ENCODE measurements around the gene AADAT. TPM values are rescaled to one million over a fixed set of nuclear protein-coding genes. Genes with fewer than 3 reads are reported as not detected.

Gene AADAT
- total RNA-seq, 4 donors from 2014 or later: 0.33 to 1.4 (median 0.82) TPM

- no peaks in the 10 kb centered on the region for H3K9me3 ChIP-seq
- peaks cover 8 to 18% of the 10 kb centered on the region in 2 donors for H3K4me1 ChIP-seq
- peak within 1 kb of the TSS; percentile 90 to 93 (median 92) for H3K27ac ChIP-seq
- peak; percentile 70 to 81 for ATAC-seq
- peak; percentile 76 to 84 for DNase-seq
- TF ChIP-seq POLR2A (IDR thresholded peaks at IDR 0.05): peak; percentile 81 to 86
- TF ChIP-seq, protein P1, sequence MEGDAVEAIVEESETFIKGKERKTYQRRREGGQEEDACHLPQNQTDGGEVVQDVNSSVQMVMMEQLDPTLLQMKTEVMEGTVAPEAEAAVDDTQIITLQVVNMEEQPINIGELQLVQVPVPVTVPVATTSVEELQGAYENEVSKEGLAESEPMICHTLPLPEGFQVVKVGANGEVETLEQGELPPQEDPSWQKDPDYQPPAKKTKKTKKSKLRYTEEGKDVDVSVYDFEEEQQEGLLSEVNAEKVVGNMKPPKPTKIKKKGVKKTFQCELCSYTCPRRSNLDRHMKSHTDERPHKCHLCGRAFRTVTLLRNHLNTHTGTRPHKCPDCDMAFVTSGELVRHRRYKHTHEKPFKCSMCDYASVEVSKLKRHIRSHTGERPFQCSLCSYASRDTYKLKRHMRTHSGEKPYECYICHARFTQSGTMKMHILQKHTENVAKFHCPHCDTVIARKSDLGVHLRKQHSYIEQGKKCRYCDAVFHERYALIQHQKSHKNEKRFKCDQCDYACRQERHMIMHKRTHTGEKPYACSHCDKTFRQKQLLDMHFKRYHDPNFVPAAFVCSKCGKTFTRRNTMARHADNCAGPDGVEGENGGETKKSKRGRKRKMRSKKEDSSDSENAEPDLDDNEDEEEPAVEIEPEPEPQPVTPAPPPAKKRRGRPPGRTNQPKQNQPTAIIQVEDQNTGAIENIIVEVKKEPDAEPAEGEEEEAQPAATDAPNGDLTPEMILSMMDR (IDR thresholded peaks at IDR 0.05 in 4 of 5, conservative IDR thresholded peaks at IDR 0.05 in 1 of 5): peak in 3 of 5 experiments; percentile 16 to 44 (median 39)
- no peaks in the 10 kb centered on the region for H3K36me3 ChIP-seq
- intact Hi-C loops (cut with DNase I; ENCODE audit: low total_unique reads): loop anchor here (2.0 to 5.0 kb wide), 5 partner anchors 61 to 1019 kb away; partner anchors contain the start of genes AADAT and NEK1
- no peaks in the 10 kb centered on the region for H3K27me3 ChIP-seq
- in situ Hi-C loops (cut with MboI; ENCODE audit: low sequenced_read_pairs in 4 of 4): loop anchor here in 3 of 4 donors (25.0 kb wide), 1 partner anchor 414 kb away; the partner anchor contains the start of genes CLCN3 (in 3 of the 3) and NEK1 (in 3 of the 3)
- peak within 1 kb of the TSS; percentile 74 to 91 (median 88) for H3K4me3 ChIP-seq
Observed at GRCh38 chr4:170026253-170027021, 63.3 kb downstream of the AADAT start, which contains the start of gene MFAP3L. MFAP3L (minus strand) TSS chr4:170026395; CDS start chr4:170005877, 20,518 bp downstream.

DNA sequence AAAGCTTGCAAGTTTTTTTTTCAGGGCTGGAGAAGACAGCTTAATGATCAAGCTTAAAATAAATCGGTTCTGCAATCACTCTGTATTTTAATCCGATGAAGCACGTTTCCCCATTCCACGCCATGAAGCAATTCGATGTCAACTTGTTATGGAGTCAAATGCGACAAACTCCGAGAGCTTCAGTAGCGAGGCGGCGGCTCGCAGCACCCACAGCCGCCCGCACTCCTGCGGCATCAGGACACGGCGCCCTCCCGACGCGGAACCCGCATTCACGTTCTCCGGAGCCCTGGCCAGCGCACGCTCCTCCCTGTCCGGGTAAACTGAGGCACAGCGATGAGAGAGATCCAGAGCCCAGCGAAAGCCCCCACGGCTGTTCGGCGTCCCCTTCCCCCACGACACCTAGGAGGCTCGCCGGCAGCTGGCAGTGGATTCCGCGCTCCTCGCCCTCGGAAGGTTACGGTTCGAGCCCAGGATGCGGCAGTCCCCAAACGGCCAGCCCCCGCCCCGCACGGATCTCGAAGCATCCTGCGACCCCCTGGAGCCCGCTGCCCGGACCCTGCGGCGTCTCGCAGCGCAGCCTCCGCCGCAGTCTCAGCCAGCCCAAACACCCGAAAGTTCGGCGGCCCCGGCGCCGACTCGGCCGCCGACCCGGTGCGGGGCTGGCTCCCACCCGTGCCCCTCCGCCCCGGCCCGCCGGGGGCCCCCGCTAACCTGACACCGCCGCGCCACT is 64.1 kb downstream of the AADAT start:
- intact Hi-C loops (cut with DNase I; ENCODE audit: low total_unique reads): loop anchor here (2.0 to 5.0 kb wide), 5 partner anchors 62 to 1018 kb away; partner anchors contain the start of genes AADAT and NEK1
- Histone ChIP-seq H3K27ac (peak overlapping the region; percentile 67 to 93 (median 91)), H3K4me3 (peak overlapping the region; percentile 64 to 91 (median 72)), H3K4me1 (peaks cover 8 to 18% of the 10 kb centered on the region in 2 donors), H3K27me3 (no peaks in the 10 kb centered on the region), H3K36me3 (no peaks in the 10 kb centered on the region), H3K9me3 (no peaks in the 10 kb centered on the region)
- ATAC-seq (peak; percentile 10 to 20), DNase-seq (peak; percentile 16 to 28)
- TF ChIP-seq, protein P1 (IDR thresholded peaks at IDR 0.05 in 4 of 5, conservative IDR thresholded peaks at IDR 0.05 in 1 of 5): no peak
- no peak for TF ChIP-seq POLR2A (IDR thresholded peaks at IDR 0.05)
- in situ Hi-C loops (cut with MboI; ENCODE audit: low sequenced_read_pairs in 4 of 4): loop anchor here in 3 of 4 donors (25.0 kb wide), 1 partner anchor 413 kb away; the partner anchor contains the start of genes CLCN3 (in 3 of the 3) and NEK1 (in 3 of the 3)

GRCh38 chr4:170022211-170022610 is 67.5 kb downstream of the AADAT start:
- H3K9me3 ChIP-seq: no peaks in the 10 kb centered on the region
- in situ Hi-C loops (cut with MboI; ENCODE audit: low sequenced_read_pairs in 4 of 4): no loop called here
- no peak for ATAC-seq
- H3K27me3 ChIP-seq: no peaks in the 10 kb centered on the region
- DNase-seq: no peak
- intact Hi-C loops (cut with DNase I; ENCODE audit: low total_unique reads): no loop called here
- no peak overlapping the region for H3K4me3 ChIP-seq
- no peak for TF ChIP-seq POLR2A (IDR thresholded peaks at IDR 0.05)
- TF ChIP-seq, protein P1 (IDR thresholded peaks at IDR 0.05 in 4 of 5, conservative IDR thresholded peaks at IDR 0.05 in 1 of 5): no peak
- peaks cover 4 to 32% of the 10 kb centered on the region in 2 donors for H3K4me1 ChIP-seq
- H3K36me3 ChIP-seq: no peaks in the 10 kb centered on the region
- H3K27ac ChIP-seq: no peak overlapping the region

GRCh38 chr4:170017252-170017651 is 72.5 kb downstream of the AADAT start:
- Histone ChIP-seq H3K4me1 (peaks cover 14 to 62% of the 10 kb centered on the region in 2 donors), H3K27ac (no peak overlapping the region), H3K9me3 (no peaks in the 10 kb centered on the region), H3K27me3 (no peaks in the 10 kb centered on the region), H3K4me3 (no peak overlapping the region), H3K36me3 (no peaks in the 10 kb centered on the region)
- no peak for ATAC-seq
- DNase-seq: no peak
- TF ChIP-seq, protein P1 (IDR thresholded peaks at IDR 0.05 in 4 of 5, conservative IDR thresholded peaks at IDR 0.05 in 1 of 5): no peak
- no peak for TF ChIP-seq POLR2A (IDR thresholded peaks at IDR 0.05)
- intact Hi-C loops (cut with DNase I; ENCODE audit: low total_unique reads): no loop called here
- in situ Hi-C loops (cut with MboI; ENCODE audit: low sequenced_read_pairs in 4 of 4): no loop called here

Data from gastrocnemius medialis (tissue), 4 donors.